CD4-positive, alpha-beta T cell treated with Interleukin-15 for 1 hour (primary cell): Measurements from ENCODE around the gene NFIC.
"Not testable (repeated sequence)": the region's sequence is repeated elsewhere in the genome, so short reads cannot be mapped to it uniquely, and the experiment has no call there.

Experiments used
- DNase-seq: peaks from one replicate; pipeline ENCODE4 v3.0.0-alpha.2; 2020

The NFIC gene

DNA sequence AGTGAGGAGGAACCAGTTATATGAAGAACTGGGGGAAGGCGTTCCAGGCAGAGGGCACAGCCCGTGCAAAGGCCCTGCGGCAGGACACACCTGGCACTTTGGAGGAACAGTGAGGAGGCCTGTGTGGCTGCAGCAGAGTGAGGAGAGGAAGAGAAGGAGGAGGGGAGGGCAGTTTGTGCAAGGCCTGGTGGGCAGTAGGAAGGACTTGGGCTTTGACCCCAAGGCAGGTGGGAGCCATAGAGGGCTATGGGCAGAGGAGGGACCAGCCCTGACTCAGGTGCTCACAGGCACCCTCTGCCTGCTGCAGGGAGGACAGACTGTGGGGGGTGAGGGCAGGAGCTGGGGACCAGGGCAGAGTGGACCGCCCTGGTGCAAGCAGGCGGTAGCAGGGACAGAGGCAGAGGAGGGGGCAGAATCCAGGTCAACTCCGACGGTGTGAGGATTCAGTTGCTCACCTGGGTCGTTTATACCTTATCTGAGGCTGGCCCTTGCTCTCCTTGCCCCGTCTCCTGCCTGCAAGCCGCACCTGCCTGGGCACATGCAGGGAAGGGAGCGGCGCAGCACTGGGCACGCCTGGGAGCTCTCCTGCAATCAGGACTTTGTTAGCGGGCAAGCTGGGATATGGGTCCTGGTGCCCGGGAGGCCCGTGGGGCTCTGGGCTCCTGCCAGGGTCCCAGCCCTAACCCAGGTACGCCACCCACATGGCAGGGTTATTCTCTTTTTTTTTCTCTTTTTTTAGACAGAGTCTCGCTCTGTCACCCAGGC, 34.8 kb downstream of the NFIC start:
- no peak for DNase-seq

DNA sequence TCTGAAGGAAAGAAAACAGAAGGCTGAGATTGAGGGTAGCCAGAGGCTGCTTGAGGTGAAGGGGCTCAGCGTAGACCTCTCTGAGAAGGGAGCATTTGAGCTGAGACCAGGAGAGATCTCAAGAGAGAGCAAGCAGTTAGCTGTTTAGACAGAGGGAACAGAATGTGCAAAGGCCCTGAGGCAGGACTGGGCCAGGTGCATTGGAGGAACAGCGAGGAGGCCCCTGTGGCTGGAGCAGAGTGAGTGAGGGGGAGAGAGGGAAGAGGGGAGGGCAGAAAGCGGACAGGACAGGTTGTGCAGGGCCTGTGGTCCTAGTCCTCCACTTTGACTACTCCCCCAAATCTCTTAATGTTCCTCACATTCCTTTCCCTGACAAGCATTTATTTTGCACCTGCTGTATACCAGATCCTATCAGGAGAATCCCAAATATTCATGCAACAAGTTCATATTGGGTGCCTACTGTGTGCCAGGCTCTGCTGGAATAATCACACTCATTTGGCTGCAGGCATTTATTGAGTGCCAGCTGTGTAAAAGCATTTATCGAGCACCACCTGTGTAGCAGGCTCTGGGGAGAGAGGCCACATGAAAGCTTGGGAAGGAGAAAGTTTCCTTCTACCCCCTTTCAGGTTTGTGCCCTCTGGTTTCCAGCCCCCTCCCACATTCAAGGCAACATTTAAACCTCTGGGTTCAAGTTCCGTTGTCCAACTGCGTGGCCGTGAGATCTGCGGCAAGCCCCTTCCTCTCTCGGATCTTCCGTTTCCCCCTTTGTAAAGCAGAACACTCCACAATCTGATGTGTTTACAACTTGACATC, 36.5 kb downstream of the NFIC start:
- DNase-seq = no peak

DNA sequence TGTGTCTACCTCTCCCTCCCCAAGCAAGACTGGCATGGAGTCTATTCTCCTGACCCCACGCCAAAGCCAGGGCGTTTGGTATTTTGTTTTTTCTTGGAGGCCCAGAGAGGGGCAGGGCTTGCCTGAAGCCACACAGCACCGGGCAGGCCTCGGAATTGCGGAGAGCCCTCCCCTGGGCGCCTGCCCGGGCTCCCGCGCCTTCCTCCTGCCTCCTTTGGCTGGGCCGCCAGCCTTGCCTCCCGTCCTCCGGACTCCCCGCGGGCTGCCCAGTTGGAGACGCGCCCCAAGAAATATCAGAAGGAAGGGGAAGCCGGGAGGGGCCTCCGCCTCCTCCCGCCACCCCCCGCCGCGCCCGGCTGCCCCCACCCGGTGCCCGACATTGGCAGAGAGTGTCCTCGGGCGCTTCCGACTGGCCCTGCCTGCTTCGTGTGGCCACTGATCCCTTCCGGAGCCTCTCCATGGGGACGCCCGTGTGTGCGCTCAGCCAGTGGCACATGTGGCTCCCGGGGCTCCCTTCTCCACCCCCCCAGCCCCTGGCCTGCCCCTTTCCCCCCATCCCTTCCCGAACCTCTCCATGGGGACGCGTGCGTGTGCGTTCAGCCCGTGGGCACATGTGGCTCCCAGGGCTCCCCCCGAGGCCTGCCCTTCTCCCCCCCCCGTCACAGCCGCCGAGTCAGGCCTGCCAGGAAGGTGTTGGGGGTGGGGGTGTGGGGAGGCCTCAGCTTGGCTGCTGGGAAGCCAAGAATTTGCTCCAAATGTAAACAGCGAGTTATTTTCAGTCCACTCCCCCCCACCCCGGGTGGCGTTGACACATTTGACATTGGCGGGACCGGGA, 37.3 kb downstream of the NFIC start:
- no peak for DNase-seq

DNA sequence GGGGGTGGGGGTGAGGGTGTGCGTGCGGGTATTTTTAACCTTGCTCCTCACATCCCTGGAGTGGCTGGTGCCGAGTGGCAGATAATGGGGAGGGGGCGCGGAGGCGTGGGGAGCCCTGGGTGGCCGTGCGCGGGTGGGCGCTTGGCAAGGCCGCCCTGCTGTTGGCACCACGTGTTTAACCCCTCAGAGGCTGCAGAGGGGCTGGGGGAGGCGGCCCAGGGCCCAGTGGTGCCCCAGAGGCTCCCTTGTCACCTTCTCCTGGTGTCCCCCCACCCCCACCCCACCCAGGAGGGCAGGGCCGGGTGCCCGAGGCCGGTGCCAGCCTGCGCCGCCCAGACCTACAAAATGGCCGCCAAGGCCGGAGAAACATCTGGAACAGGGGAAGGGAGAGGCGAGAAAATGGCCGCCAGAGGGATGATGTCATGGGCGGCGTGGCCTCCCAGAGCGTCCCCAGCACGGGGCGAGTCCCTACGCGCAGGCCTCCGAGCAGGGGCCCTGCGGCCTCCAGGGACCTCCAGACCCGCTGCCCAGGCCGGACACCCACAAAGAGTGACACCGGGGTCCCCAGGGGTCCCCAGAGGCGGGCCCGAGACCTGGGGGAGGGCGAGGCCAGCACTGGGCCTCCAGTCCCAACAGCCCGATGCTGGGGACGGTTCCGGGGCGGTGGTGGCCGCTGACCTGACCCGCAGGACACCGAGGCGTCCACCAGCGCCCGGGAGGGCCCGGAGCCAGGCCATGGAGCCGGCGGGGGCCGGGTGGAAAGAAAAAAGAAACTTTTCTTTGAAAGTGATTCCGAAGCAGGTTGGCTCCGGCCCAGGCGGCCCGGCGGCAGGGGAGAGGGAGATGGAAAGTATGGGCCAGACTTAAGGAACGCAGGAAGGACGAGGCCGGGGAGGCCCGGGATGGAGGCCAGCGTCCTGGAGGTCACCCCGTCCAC, 38.2 kb downstream of the NFIC start:
- DNase-seq = no peak

DNA sequence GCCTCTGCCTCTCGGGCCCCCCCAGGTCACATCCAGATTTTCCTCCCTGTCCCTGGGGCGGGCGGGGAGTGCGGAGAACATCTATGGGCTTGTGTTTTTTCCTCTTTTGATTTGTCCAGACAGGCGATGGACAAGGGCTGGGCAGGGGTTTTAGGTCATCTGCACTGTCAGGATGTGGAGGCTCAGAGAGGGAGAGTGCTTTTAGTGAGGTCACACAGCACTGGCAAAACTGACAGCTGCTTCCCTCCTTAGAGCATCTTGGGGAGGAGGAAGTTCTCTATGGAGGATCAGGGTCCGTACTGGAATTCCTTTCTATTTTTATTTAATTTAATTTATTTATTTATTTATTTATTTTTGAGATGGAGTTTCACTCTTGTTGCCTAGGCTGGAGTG, 38.9 kb downstream of the NFIC start:
- no peak for DNase-seq

DNA sequence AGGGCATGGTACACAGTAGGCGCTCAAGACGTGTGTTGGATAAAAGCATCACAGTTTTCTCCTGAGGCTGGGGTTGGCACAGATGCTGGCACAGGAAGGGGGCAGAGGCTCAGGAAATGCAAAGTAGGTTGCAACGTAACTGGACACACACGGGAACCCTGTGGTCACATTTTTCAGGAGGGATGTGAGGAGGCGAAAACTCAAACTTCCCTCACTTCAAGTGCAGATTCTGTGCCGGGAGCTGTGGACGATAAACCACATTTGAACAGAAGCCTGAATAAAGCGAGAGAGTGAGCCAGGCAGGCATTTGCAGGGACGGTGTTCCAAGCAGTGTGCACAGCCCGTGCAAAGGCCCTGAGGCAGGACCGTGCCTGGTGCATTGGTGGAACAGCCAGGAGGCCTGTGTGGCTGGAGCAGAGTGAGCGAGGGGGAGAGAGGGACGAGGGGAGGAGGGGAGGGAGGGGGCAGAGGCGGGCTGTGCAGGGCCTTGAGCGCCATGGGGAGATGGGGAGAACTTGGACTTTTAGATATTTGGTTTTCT, 40.3 kb downstream of the NFIC start:
- no peak for DNase-seq

DNA sequence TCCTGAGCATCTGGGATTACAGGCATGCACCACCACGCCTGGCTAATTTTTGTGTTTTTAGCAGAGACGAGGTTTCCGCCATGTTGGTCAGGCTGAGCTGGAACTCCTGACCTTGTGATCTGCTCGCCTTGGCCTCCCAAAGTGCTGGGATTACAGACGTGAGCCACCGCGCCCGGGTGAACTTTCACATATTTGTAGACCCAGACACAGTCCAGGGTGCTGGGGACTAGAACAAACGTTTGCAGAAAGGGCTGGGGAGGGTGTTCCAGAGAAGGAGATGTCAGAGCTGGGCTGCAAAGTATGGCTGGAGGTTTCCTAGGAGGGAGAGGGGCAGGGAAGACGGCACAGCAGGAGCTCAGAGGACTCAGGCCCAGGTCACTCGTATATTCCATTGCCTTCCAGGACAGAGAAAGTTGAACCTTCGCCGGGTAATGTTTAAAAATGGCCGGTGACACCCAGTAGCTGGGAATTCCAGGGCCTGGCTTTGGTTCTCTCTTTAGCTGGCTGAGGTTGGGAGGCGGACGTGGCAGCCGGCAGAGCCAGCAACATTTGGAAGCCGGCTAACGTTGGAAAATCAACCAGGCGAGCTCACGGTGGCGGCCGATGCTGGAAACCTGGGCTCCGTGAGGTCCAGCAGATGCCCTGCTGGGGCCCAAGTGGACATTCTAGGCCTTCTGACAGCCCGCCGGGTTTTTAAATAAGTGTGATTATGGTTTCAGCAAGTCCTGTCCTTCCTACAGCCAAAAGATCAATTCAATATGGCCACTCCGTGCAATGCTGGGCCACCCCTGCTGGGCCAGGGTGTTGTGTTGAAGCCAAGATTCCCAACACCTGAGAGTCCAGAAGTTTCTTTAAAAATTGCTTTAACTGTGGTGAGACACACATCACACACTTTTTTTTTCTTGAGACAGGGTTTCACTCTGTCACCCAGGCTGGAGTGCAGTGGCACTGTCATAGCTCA, 41.5 kb downstream of the NFIC start:
- DNase-seq = no peak

DNA sequence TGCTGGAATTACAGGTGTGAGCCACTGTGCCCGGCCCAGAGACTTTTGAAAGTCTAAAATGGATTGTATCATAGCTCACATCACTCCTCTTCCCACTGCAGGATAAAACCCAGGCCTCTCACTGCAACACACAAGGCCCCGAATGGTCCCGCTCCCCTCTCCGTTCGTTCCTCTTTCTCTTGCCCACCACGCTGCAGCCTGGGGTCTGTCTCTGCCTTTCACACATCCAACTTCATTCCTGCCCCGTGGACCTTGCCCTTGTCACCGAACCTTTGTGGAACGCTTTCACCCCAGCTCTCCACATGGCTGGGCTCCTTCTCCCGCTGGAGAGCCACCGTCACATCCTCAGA, 42.6 kb downstream of the NFIC start:
- DNase-seq = no peak

DNA sequence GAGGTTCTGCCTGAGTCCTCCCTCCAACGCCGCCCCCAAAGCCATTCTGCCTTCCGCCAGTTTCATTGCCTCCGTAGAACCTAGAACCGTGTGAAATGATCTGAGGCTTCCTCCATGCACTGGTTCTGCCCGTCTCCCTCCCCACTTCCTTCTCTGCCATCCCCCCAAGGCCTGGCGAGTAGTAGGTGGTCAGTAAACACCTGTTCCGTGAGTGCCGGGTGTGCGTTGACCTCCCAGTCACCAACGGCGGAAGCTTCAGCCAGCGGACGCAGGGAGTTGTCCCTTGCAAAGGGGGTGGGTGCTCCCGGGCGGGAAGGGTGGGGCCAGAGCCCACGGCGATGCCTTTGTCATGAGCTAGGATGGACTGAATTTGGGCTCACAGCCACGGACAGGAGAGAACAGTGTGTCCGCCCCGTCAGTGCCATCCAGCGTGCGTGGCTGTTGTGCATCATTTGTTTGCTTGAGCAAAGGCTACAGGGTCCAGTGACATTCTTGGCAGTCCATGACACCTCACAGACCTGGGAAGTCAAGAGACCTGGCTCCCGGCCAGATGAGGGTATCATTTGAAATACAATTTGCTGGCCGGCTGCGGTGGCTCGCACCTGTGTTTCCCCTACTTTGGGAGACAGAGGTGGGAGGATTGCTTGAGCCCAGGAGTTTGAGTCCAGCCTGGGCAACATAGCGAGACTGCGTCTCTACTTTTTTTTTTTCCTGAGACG, 43.1 kb downstream of the NFIC start:
- DNase-seq = no peak

DNA sequence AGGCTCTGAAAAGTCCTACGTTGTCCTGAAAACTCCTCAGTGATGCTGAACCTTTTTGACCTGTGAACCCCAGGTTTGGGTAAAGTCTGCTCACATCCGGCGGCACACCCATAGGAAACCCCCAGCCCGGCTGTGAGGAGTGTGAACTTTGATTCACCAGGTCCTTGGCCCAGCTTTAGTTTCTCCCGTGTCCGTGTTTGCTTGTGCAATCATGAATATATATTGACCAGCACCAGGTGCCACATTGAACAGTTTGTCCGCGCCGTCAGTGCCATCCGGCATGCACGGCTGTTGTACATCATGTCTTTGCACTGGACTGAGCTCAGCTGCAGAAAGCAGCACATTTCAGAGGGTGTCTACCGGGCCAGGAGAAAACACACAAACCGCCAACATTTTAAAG, 45.3 kb downstream of the NFIC start:
- DNase-seq = no peak

DNA sequence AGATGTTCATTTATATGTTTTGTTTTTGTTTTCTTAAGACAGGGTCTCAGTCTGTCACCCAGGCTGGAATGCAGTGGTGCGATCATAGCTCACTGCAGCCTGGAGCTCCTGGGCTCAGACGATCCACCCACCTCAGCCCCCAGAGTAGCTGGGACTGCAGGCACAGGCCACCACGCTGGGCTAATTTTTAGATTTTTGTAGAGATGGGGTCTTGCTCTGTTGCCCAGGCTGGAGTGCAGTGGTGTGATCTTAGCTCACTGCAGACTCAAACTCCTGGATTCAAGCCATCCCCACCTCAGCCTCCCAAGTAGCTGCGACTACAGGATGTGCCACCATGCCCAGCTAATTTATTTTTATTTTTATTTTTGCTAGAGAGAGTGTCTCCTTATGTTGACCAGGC, 45.7 kb downstream of the NFIC start:
- DNase-seq = no peak

DNA sequence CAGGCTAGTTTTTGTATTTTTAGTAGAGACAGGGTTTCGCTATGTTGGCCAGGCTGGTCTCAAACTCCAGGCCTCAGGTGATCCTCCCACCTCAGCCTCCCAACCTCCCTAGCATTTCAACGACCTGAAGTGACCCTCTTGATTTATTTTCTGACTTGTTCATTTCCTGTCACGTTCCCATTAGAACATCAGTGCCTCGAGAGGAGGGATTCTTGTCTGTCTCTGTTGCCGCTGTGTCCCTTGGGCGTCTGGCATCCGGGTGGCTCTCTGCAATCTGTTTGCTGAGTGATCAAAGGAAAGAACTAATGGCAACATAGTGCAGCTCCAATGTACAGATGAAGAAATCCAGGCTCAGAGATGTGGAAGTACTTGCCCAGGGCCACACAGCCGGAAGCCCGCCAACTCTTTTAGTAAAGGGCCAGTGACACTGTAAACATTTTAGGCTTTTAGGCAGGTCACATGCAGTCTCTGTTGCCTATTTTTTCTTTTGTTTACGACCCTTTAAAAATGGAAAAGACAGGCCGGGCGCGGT, 47.5 kb downstream of the NFIC start:
- no peak for DNase-seq

DNA sequence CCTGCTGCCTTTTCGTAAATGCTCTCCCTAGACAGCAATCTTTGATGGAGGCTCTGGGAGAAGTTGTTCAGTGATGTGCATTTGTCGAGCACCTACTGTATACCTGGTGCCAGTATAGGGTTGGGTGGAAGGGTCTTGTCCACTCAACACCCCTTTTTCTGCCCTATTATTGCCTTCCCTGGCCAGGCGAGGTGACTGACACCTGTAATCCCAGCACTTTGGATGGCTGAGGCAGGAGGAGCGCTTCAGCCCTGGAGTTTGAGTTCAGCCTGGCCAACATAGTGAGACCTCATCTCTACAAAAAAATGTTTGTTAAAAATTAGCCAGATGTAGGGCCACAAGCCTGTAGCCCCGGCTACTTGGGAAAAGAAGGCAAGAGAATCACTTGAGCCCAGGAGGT, 49.3 kb downstream of the NFIC start:
- no peak for DNase-seq

DNA sequence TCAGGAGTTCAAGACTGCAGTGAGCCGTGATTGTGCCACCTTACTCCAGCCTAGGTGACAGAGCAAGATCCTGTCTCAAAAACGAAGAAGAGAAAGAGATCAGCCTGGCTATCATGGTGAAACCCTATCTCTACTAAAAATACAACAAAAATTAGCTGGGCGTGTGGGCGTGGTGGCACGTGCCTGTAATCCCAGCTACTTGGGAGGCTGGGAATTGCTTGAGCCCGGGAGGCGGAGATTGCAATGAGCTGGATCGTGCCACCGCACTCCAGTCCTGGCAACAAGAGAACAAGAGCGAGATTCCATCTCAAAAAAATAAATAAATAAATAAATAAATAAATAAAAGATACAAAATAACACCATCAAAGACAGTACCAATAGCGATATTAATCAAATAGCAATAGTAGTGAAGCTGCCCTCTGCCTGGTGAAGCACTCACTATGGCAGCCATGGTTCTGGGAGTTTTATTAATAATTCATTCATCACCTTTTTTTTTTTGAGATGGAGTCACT, 53.9 kb downstream of the NFIC start:
- DNase-seq = no peak

DNA sequence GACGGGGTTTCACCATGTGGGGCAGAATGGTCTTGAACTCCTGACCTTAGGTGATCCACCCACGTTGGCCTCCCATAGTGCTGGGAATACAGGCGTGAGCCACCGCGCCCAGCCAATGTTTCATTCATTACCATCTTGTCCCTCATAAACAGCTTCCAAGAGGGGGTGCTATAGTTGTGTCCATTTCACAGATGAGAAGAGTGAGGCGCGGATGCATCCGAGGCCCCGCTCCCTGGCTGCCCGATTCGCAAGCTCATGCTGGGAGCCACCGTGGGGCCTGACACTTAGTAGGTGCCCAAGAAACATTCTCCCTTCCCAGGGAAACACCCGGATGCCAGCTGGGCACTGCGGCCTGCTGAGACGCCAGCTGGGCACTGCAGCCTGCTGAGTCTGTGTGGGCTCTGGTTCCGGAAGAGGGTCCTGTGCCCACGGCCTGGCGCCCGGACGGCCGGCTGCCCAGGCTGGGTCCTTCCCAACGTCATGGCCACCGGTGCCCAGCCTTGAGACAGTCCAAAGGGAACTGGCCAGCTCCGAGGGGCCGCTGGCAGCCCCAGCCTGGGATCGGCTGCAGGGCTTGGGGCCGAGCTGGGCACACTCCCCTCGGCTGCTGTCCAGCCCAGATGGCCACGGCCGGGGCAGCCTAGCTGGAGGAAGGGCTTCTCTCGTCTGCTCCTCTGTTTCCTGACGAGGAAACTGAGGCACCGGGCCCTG, 54.7 kb downstream of the NFIC start:
- no peak for DNase-seq

DNA sequence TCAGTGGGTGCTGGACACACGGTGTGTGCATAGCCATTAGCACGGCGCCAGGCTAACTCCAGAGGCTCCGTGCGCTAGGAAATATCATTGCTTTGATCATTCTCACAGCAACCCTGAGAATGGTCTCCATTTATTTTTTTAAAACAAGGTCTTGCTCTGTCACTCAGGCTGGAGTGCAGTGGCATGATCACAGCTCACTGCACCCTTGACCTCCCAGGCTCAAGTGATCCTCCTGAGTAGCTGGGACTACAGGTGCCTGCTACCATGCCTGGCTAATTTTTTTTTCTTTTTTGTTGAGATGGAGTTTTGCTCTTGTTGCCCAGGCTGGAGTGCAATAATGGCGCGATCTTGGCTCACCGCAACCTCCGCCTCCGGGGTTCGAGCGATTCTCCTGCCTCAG, 55.3 kb downstream of the NFIC start:
- not testable (repeated sequence) for DNase-seq

DNA sequence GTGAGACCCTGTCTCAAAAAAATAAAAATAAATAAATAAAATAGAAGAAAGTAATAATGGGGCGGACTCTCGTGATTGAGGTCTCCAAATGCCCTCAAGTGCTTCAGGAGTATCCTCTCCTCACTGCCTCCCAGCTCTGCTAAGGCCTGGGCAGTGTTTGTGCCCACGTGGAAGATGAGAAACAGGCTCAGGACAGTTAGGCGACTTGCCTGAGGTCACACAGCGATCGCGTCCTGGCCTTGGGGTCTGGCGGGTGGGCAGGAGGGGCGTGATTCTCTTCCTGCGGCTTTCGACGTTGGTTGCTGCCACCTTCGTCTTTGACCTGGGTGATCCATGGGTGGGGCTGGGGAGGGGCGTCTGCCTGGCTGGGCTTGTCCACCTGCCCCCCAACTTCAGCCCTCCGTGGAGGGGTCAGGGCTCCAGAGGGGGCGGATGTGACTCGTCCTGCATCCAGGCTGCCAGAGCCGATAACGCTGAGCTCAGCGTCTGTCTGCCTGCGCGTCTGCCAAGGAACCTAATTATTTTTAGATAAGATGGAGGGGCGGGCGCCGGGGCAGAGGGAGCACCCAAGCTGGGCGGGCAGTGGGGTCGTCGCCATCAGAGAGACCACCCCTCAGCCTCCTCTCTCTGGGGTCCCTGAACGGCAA, 56.9 kb downstream of the NFIC start:
- DNase-seq = no peak

DNA sequence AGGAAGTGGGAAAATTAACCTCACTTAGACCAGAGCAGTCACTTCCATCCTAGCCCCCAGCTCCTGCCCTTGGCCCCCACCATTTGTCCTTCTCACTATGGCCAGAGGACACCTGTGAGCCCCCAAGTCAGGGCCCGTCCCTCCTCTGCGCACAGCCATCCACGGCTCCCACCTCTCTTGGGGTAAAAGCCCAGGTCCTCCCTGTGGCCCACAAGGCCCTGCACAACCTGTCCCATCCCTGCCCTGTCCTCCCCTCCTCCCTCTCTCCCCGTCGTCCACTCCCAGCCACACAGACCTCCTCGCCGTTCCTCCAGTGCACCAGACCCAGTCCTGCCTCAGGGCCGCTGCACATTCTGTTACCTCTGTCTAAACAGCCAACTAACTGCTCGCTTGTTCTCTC, 60.0 kb downstream of the NFIC start:
- no peak for DNase-seq

DNA sequence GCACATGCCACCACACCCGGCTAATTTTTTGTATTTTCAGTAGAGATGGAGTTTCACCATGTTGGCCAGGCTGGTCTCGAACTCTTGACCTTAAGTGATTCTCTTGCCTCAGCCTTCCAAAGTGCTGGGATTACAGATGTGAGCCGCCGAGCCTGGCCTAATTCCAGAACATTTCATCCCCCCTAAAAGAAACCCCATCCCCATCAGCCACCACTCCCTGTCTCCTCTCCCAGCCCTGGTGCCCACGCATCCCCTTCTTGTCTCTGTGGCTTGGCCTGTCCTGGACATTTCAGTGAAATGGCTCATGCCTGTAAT, 63.9 kb downstream of the NFIC start:
- not testable (repeated sequence) for DNase-seq
